Activated CD4-positive, alpha-beta T cell treated with anti-CD3 and anti-CD28 coated beads, Interleukin-2, amount 50 U/mL, for 16 hours (primary cell): ENCODE measurements around the gene ADIPOR2.
A peak's percentile ranks its signal among the peaks of the same experiment; 100 is the strongest.
"Not testable (repeated sequence)": the region's sequence is repeated elsewhere in the genome, so short reads cannot be mapped to it uniquely, and the experiment has no call there.

Source experiments
- DNase-seq: peaks from one replicate; pipeline ENCODE4 v3.0.0-alpha.2; 2020

ADIPOR2 gene

DNA sequence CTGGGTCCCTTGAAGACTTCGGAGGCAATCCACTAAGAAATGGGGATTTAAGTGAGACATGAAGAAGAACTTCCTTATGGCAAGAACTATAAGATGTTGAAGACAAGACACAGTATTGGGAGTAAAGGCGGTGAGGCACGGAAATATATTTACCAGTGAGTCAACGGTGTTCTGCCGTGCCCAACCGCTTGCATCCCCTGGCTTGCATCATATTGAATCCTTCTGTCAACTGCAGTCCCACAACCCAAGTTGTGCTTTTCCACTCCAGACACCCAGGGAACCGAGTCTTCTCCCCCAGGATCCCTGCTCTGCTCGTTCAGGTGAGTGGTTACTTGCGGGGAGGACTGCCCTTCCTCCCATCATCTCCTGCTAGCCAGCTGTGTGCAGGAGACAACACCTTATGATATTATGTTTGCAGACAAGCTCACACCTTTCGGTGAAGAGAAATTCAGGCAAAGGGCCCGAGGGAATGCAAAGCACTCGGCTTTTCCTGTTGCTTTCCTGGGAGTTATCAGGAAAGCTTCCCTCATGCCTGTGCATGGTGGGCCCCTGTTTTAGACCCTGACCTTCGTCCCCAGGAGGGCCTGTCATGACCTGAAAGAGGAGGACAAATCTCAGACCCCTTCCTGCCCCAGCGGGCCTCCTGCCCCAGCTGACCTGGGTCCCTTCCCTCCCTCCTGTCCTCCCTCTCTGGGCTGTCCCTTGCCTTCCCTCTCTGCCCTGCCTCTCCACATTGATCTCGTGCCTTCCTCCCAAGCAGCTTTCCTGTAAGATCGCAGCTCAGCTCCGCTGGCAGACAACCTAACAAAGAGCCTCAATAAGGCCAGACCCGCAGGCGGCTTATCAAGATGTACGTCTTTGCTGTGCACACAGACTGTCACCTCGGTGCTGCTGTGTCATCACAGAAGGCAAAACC is 125.2 kb downstream of the ADIPOR2 start:
- DNase-seq, result no peak

DNA sequence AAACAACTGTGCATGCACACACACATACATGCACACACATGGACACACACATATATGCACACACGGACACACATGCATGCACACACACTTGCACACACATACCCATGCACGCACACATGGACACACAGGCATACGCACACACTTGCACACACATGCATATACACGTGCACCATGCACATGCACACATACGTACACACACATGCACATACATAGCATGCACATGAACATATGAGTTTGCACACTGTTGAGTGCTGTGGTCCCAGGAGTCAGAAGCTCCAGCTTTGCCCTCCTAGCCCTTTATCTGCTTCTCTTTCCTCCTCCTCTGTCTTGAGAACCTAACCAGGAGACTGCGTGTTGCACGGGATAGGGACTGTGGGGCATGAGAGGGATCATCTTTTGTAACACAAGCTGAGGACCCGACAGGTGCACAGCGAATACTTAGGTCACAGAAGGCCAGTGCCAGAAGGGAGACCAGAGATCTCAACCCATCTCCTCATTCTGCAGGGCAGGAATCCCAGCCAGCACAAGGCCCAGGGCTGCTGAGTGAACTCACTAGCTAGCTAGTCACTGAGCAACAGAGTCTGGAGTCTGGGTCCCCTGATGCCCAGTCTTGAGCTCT is 126.0 kb downstream of the ADIPOR2 start:
- DNase-seq, result no peak

GRCh38 chr12:1817928-1818327 is 127.1 kb downstream of the ADIPOR2 start:
- DNase-seq, result not testable (repeated sequence)

DNA sequence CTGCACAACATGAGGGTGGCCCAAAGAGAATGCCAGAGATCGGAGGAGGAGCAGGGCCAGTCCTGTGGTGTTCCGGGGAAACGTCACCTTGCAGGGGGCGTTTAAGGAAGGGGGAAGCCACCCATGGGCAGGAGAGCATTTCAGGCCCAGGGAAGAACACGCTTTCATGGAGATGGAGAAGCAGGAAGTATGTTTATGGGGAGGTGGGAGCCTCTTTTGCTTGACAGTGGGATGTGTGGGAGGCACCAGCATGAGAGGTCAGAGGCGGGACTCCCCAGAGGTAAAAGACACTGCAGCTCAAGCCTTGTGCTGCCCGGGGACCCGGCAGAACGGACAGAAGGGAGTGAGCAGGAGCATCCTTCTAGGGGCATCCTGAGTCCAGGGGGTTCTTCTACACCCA is 128.2 kb downstream of the ADIPOR2 start:
- no peak for DNase-seq

GRCh38 chr12:1819571-1819970 is 128.7 kb downstream of the ADIPOR2 start:
- DNase-seq, result no peak

GRCh38 chr12:1820191-1820895 is 129.5 kb downstream of the ADIPOR2 start, which contains the start of gene LRTM2:
Gene LRTM2 (plus strand): TSS chr12:1820565. CDS start chr12:1828149, 7,584 bp downstream.
- DNase-seq, result no peak

GRCh38 chr12:1820896-1821291 is 130.0 kb downstream of the ADIPOR2 start:
- no peak for DNase-seq

DNA sequence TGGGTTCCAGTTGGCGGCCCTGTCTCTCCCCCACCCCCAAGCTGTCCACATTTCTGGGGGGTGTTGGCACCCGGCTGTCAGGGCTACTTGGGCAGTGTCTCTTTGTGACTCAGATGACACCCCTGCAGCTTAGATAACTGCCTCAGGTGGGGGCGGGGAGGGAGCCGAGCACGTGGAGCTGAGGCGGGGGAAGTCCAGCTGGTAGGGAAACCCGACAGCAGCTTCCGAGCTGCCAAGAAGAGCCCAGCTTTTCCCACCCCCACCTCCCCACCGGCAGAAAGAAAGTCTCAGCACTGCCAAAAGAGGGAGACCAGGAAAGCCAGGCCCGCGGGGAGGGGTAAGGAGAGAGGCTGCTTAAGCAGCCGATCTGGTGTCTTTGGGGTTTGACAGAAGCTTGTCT is 130.9 kb downstream of the ADIPOR2 start:
- no peak for DNase-seq

- DNase-seq, result no peak
Measured at GRCh38 chr12:1822699-1823098, 131.8 kb downstream of the ADIPOR2 start.

DNA sequence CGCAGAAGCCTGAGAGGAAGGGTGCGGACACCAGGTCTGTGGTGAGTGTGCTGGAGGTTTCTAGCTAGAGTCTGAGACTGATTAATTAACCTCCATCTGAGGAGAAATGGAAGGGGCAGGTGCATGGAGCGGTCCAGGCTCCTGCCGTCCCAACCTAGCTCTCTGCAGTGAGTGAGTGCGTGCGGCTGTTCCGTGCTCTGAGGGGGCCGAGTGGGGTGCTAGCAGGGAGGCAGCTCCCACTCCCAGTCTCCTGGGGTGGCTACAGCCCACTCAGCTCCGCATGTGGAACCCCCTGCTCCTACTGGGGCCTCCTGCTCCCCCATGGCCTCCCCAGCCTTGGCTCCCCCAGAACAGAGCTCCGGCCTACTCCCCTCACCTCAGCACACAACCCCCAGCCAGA is 132.4 kb downstream of the ADIPOR2 start:
- no peak for DNase-seq

DNA sequence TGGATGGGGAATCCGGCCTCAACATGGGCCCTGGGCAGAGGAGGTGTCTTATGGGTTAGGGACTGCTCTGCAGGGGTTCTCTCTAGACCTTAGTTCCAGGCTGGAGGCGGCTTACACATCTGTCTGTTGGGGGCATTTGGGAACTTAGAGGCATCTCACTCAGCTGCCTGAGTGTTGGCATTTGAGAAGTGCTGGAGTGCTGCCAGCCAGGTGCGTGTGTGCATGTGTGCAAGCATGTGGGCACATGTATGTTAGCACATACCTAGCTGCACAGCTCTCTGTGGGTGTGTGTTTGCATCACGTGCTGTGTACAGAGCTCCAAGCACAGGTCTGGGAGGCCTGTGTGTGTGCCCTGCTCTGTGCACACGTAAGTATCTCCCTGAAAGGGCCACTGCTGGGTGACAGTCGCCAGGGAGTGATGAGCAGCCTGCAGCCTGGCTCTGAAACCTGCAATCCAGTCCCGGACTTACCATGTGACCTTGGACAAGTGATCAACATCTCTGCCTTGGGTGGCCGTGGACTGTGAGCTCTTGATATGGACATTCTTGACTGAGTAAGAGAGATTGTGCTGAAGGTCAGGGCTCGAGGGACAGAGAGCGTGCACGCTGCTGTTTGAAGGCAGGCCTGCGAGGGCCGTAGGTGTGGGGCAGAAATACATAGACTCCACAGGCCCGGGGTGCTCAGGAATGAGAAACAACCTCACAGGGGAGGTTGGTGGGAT is 134.7 kb downstream of the ADIPOR2 start:
- DNase-seq, result no peak

GRCh38 chr12:1826401-1826800 is 135.5 kb downstream of the ADIPOR2 start:
- DNase-seq, result no peak

GRCh38 chr12:1826867-1827705 is 136.2 kb downstream of the ADIPOR2 start:
- no peak for DNase-seq

GRCh38 chr12:1827826-1828805 is 137.2 kb downstream of the ADIPOR2 start:
- DNase-seq, result no peak

GRCh38 chr12:1828856-1829255 is 138.0 kb downstream of the ADIPOR2 start:
- no peak for DNase-seq

- no peak for DNase-seq
Measured at GRCh38 chr12:1829306-1829900, 138.5 kb downstream of the ADIPOR2 start.

- DNase-seq, result no peak
Measured at GRCh38 chr12:1830401-1830845, 139.6 kb downstream of the ADIPOR2 start.

GRCh38 chr12:1830981-1831963 is 140.4 kb downstream of the ADIPOR2 start:
- peak; percentile 10 for DNase-seq
